Uterus (tissue), 2 donors: Measurements from ENCODE around the gene IL1F10.

ENCODE experiments used
- POLR2A ChIP-seq, 2 donors: fragments of 450-650 bp; IDR thresholded peaks; one replicate each; pipeline ENCODE4 v1.6.1; 2016; ENCODE audit warnings: antibody characterized with exemption in 2 of 2, mild to moderate bottlenecking in 1 of 2, moderate library complexity in 1 of 2
- TF ChIP-seq, protein P1 (sequence below), 4 experiments: fragments of 200-600 bp in 2 of 4; fragments of 450-650 bp in 2 of 4; sonication (generic) in 2 of 4; IDR thresholded peaks; one replicate each; pipeline ENCODE4 v1.5.1; 2016 to 2019; ENCODE audit warnings: antibody characterized with exemption in 4 of 4, mild to moderate bottlenecking in 2 of 4, moderate library complexity in 1 of 4

DNA sequence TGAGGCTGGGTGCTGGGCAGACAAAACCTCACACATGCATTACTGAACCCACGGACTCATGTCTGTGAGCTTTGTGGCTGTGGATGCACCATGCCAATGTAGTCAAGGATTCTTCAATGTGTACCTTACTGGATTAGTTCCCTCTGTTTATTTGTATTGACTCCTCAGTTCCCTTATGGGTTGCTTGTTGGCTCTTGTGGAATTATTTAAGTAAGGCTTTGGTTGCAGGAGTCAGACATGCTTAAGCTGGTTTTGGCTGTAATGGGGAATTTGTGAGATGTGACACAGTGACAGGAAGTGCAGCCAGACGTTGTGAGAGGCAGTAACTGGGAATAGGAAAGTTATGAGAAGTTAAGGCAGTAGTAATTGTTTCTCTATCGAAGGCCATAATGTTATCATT lies 46.0 kb downstream of the IL1F10 start:
- no peak for TF ChIP-seq POLR2A (IDR thresholded peaks at IDR 0.05)
- TF ChIP-seq, protein P1, sequence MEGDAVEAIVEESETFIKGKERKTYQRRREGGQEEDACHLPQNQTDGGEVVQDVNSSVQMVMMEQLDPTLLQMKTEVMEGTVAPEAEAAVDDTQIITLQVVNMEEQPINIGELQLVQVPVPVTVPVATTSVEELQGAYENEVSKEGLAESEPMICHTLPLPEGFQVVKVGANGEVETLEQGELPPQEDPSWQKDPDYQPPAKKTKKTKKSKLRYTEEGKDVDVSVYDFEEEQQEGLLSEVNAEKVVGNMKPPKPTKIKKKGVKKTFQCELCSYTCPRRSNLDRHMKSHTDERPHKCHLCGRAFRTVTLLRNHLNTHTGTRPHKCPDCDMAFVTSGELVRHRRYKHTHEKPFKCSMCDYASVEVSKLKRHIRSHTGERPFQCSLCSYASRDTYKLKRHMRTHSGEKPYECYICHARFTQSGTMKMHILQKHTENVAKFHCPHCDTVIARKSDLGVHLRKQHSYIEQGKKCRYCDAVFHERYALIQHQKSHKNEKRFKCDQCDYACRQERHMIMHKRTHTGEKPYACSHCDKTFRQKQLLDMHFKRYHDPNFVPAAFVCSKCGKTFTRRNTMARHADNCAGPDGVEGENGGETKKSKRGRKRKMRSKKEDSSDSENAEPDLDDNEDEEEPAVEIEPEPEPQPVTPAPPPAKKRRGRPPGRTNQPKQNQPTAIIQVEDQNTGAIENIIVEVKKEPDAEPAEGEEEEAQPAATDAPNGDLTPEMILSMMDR (IDR thresholded peaks at IDR 0.05), result no peak
